ENCODE results near the gene DLGAP1. TPM values are rescaled to one million over a fixed set of nuclear protein-coding genes. Genes with fewer than 3 reads are reported as not detected.
"Not testable (repeated sequence)": the region's sequence is repeated elsewhere in the genome, so short reads cannot be mapped to it uniquely, and the experiment has no call there.

The DLGAP1 gene
- total and polyA plus RNA-seq, 2 donors (not counting 1 experiment from before 2014, with no cell fraction given) = 0.07 to 0.61 TPM

GRCh38 chr18:3472681-3473544, 982.2 kb downstream of the DLGAP1 start:
- Mint-ChIP-seq H3K4me3 (peak overlapping the region; percentile 44), H3K27ac (no peak overlapping the region), H3K27me3 (no peaks in the 10 kb centered on the region), H3K4me1 (peaks cover 7% of the 10 kb centered on the region), H3K9me3 (ENCODE audit: insufficient read depth) (no peaks in the 10 kb centered on the region)
- no peaks in the 10 kb centered on the region for H3K27me3 ChIP-seq (replicated peaks in 1 of 4; ENCODE audit: control extremely low read depth in 1 of 4, control insufficient read depth in 3 of 4, insufficient read depth in 4 of 4, low read length in 3 of 4)
- ChIA-PET POLR2A (no interaction called here), CTCF (interaction anchor here (0.6 to 1.3 kb wide), 4 partner anchors 9 to 123 kb away, joined by 3 to 8 read pairs (median 5); no protein-coding TSS in a partner anchor)
- intact Hi-C loops (cut with micrococcal nuclease) = no loop called here
- H3K4me1 ChIP-seq (ENCODE audit: control insufficient read depth in 2 of 2, insufficient read depth in 2 of 2, low read length in 2 of 2) = peaks cover 0 to 3% of the 10 kb centered on the region in 2 donors
- TF ChIP-seq EZH2 (IDR thresholded peaks at IDR 0.05; ENCODE audit: borderline replicate concordance, insufficient read depth, low read depth, low read length, poor library complexity, severe bottlenecking) = no peak
- TF ChIP-seq CTCF (IDR thresholded peaks at IDR 0.05) = no peak
- H3K4me3 ChIP-seq (ENCODE audit: control extremely low read depth in 1 of 5, extremely low read depth in 1 of 5, insufficient read depth in 1 of 5, low read depth in 2 of 5, low read length in 4 of 5) = no peak overlapping the region
- WGBS (ENCODE audit: insufficient coverage) = 83% methylated on average over 8 of the region's 18 CpGs
- ATAC-seq (ENCODE audit: low read depth) = no peak
- no peak overlapping the region for H3K4me2 ChIP-seq (replicated peaks; ENCODE audit: low read depth, low read length, poor library complexity, severe bottlenecking)
- H2AFZ ChIP-seq (ENCODE audit: insufficient read depth, low read depth, low read length, poor library complexity, severe bottlenecking) = no peak overlapping the region
- H3K9me3 ChIP-seq (ENCODE audit: control extremely low read depth in 1 of 3, control insufficient read depth in 2 of 3, insufficient read depth in 1 of 3, low read length in 2 of 3) = peaks cover 0 to 4% (median 0%) of the 10 kb centered on the region in 3 donors
- no peaks in the 10 kb centered on the region for H4K20me1 ChIP-seq (ENCODE audit: control insufficient read depth, insufficient read depth, low read length, poor library complexity, severe bottlenecking)
- H3K36me3 ChIP-seq (replicated peaks in 1 of 2; ENCODE audit: control extremely low read depth in 1 of 2, control insufficient read depth in 1 of 2, extremely low read depth in 1 of 2, insufficient read depth in 2 of 2, low read length in 1 of 2) = no peaks in the 10 kb centered on the region
- no peaks in the 10 kb centered on the region for H3K79me2 ChIP-seq (ENCODE audit: control insufficient read depth, insufficient read depth, low read length)
- no peak overlapping the region for H3K27ac ChIP-seq (ENCODE audit: low read length in 2 of 2)
- H3K9ac ChIP-seq (ENCODE audit: low read length) = no peak overlapping the region
- no peak for DNase-seq

GRCh38 chr18:3472121-3472520, 983.0 kb downstream of the DLGAP1 start:
- H3K9me3 ChIP-seq (ENCODE audit: control extremely low read depth in 1 of 3, control insufficient read depth in 2 of 3, insufficient read depth in 1 of 3, low read length in 2 of 3); H3K4me2 ChIP-seq (replicated peaks; ENCODE audit: low read depth, low read length, poor library complexity, severe bottlenecking); H2AFZ ChIP-seq (ENCODE audit: insufficient read depth, low read depth, low read length, poor library complexity, severe bottlenecking); DNase-seq; H3K4me1 ChIP-seq (ENCODE audit: control insufficient read depth in 2 of 2, insufficient read depth in 2 of 2, low read length in 2 of 2); H3K27ac ChIP-seq (ENCODE audit: low read length in 2 of 2); H3K4me1 Mint-ChIP-seq; ATAC-seq (ENCODE audit: low read depth); CTCF ChIA-PET; H3K4me3 Mint-ChIP-seq; H3K27me3 ChIP-seq (replicated peaks in 1 of 4; ENCODE audit: control extremely low read depth in 1 of 4, control insufficient read depth in 3 of 4, insufficient read depth in 4 of 4, low read length in 3 of 4); H4K20me1 ChIP-seq (ENCODE audit: control insufficient read depth, insufficient read depth, low read length, poor library complexity, severe bottlenecking); H3K9me3 Mint-ChIP-seq (ENCODE audit: insufficient read depth); intact Hi-C loops (cut with micrococcal nuclease); H3K9ac ChIP-seq (ENCODE audit: low read length); H3K79me2 ChIP-seq (ENCODE audit: control insufficient read depth, insufficient read depth, low read length); H3K36me3 ChIP-seq (replicated peaks in 1 of 2; ENCODE audit: control extremely low read depth in 1 of 2, control insufficient read depth in 1 of 2, extremely low read depth in 1 of 2, insufficient read depth in 2 of 2, low read length in 1 of 2); H3K4me3 ChIP-seq (ENCODE audit: control extremely low read depth in 1 of 5, extremely low read depth in 1 of 5, insufficient read depth in 1 of 5, low read depth in 2 of 5, low read length in 4 of 5); H3K27me3 Mint-ChIP-seq; H3K27ac Mint-ChIP-seq: not testable (repeated sequence)
- POLR2A ChIA-PET = interaction anchor here (0.6 kb wide), 2 partner anchors 10 to 206 kb away, joined by 4 to 8 read pairs; no protein-coding TSS in a partner anchor
- 100% methylated on average over 1 of the region's 3 CpGs for WGBS (ENCODE audit: insufficient coverage)
